Stimulated activated CD8-positive, alpha-beta memory T cell treated with anti-CD3 and anti-CD28 coated beads, Interleukin-15, amount 100 ng/mL, for 1 hour (primary cell): ENCODE results near the gene TMEM201.

ENCODE experiments used
- DNase-seq: peaks from one replicate; pipeline ENCODE4 v3.0.0-alpha.2; 2020; ENCODE audit warnings: low read depth

The TMEM201 gene

DNA sequence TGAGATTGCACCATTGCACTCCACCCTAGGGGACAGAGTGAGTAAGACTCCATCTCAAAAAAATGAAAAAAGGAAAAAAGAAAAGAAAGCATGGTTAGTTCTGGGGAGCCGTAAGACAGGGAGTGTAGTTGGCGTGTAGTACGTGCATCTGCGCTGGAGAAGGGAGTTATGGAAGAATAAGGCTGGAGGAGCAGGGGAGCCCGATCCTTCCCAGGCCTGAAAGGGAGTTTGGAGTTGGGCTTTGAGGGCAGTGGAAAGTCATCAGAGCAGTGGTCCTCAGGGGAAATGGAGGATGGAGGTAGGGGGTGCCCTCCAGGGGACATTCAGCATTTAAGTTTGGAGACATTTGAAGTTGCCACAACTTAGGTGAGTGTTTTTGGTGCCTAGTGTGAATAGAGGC lies 11.3 kb upstream of the TMEM201 start:
- no peak for DNase-seq

DNA sequence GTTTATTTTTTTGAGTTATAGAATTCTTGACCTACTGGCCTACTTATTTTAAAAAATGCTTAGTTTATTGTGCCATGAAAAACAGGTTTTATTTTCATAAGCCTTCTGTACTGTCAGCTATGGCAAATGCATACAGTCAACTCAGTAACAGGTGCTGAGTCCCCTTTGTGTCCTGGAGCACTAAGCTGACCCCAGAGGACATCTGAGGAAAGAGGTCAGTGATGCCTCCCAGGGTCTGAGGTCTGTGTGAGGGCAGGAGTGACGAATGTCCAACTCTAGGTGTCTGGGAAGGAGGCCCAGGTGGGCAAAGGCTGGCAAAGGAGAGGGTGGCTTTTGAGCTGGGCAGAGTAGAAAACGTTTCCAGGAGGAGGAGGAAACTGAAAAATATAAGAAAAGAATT lies 7.8 kb upstream of the TMEM201 start:
- DNase-seq = no peak

DNA sequence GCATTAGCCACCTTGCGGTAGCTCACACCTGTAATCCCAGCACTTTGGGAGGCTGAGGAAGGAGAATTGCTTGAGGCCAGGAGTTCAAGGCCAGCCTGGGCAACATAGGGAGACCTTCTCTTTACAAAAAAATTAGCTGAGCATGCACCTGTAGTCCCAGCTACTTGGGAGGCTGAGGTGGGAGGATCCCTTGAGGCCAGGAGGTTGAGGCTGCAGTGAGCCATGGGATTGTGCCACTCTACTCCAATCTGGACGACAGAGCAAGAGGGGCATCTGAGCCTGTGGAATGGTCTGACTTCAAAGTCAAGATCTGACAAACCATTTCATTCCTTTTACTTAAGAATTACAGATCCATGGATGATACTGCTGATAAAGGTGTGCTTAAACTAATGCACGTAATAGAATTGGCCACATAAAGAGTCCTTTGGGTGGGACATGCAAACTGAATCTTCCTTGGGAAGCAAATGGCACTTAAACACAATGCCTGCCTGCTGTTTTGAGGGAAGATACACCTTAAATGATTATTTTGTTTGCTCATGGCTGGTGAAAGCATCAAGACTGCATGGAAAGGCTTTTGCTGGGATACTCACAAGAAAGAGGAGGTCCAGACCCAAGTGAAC lies 2.5 kb upstream of the TMEM201 start:
- DNase-seq = no peak

DNA sequence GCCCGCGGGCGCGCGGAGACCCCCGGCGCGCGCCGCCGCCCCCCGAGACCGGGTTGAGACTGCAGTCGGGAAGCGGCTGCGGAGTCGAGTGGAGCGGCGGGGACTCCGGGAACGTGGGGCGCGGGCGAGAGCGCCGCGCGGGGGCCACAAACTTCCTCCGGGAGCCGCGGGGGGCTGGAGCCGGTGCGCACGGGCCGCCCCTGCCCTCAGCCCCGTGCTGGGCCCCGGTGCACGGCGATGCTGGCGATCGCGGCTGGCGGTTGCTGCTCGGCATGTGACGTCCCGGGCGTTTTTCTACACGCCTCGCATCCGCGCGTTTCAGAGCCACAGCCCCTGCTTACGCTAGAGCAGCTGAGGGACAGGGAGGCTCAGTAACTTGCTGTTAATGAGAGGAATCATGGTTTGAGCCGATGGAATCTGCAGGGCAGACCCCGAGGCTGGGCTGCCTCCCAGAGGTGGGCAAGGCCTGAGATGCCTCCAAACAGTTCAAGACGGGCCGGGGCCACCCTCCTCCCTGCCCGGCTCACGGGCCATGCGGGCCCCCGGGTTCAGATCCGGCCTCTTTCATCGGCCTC lies 520 bp downstream of the TMEM201 start:
- DNase-seq = no peak

DNA sequence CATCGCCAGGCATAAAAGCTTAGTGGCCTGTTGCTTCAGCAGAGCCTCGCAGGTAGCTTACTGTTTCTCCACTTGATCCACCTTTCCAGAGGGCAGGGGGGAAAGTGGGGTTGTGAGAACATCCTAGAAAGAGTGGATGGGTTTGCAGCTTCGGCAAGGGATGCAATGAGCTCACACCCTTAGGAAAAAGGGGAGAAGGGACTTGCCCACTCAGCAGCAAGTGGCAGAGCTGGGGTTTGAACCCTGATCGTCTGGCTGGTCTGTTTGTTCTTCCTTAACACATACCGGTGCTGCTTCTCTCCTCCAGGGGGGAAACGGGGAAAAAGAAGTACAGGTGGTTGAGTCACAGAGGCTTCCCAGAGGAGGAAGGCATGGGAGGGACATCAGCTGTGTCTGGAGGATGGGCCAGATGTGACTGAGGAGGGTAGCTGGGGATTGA lies 1.0 kb downstream of the TMEM201 start:
- no peak for DNase-seq

DNA sequence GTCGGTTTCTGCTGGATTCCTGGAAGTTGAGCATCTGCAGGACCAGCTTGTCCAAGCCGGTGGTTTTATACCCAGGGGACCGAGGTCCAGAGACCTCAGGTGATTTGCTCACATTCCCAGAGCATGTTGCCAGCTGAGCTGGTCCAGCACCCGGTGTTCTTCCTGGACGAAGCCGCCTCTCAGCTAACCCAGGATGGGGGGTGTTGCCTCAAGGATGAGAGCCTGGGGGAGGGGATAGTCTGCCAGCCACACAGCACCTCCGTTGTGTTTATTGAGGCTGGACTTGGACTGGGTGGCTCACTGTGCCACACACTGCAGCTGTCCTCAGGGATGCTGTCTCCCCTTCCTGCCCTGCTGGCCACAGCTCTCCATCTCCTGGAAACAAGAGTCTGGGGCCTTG lies 1.5 kb downstream of the TMEM201 start:
- DNase-seq = no peak

DNA sequence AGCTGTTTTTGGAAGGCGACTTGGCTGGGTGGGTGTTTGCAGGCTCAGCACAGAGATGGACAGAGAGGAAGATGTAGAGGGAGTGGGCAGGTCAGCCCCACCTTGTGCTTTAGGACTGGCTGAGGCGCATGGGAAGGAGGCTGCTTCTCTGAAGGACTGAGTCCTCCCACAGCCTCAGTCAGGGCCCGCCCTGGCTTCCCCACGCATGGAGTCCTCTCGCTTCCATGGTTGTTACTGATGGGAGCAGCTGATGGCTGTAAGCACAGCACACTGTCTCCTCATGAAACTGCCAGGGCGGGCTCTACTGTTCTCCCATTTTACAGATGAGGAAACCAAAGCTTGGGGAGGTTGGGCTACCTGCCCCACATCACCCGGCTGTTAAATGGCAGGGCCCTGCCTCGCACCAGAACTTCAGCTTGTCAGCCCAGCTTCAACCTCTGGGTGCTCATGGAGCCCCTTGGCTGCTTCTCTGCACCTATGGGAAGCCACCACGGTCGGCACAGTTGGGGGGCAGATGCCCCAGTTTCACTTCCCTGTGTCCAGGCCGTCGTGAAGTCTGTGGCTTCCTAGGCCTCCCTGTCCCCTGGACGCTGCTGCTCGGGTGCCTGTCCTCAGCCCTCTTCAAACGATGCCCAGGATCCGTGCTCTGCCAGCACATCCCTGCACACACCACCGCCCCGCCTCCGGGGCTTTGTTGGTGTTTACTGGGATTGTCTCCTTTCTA lies 2.4 kb downstream of the TMEM201 start:
- no peak for DNase-seq

DNA sequence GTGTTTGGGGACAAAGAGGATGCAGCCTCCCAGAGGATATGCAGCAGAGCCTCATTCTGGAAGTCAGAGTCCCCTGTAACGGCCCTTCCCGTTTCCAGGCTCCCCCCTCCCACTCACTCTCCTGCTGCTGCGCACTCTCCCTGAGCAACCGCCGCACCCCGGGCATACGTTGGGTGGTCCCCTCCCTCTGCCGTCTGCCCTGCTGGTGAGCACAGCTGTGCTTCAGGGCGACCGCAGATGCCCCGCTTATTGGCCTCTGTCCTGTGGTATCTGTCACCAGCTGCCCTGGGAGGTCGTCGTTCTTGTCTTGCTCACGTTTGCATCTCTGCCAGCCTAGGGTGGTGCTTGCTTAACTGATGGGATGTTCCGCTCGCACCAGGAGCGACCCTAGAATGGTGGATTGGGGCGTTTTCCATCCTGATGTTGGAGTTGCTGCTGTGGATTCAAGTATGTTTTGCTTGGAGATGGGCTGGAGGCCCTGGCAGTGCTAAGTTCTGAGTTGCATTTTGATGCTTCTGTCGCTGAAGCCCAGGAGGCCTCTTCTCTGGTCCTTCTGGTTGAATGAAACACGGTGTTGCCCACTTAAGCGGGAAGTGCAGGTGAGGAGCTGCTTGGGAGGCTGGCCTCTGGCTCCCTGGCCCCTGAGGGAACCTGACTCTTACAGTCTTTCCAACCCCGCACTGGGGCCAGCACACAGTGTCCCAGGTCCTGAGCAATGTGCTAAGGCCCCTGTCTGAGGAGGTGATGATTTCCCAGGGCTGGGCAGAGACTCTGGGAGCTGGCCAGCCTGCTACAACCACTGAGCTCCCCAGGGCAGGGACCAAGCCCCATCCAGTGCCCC lies 3.2 kb downstream of the TMEM201 start:
- DNase-seq = no peak

DNA sequence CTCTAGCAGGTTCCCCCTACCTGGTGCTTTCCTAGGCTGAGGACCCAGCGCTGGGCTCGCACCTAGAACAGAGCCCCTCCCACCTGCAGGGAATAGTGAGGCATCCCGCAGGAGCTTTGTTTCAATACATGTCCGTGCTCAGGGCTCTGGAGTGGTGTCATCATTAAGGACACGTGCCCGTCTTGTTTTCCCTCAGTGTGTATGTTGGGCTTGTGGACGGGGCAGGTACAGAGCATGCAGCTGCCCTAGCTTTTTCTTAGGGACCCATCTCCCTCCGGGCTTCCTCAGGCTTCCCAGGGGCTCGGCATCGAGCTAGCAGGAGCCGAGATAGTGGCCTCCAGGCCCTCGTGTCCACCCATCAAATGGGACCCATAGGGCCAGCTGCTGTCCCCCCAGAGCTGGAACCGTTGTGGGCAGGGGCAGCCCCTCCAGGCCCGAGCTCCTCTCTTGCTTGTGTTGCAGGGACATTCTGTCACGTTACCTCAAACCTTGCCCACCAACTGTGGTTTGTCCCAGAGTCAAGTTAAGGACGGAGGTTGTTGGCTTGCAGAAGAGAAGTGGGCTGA lies 3.9 kb downstream of the TMEM201 start:
- DNase-seq = no peak

DNA sequence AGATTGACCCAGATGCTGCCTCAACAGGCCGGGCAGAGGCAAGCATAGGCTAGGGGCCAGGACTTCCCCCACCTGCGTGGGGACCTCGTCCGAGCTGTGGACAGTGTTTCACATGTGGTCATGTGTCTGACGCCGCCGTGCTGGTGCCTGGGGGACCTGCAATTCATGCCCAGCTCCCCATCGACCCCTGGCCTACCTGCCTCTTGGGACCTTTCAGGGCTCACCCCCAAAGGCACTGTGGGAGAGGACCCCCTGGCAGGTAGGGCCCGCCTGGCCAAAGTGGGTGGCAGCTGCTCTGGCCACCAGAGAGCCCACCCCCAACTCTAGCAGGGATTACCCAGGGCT lies 4.4 kb downstream of the TMEM201 start:
- no peak for DNase-seq

DNA sequence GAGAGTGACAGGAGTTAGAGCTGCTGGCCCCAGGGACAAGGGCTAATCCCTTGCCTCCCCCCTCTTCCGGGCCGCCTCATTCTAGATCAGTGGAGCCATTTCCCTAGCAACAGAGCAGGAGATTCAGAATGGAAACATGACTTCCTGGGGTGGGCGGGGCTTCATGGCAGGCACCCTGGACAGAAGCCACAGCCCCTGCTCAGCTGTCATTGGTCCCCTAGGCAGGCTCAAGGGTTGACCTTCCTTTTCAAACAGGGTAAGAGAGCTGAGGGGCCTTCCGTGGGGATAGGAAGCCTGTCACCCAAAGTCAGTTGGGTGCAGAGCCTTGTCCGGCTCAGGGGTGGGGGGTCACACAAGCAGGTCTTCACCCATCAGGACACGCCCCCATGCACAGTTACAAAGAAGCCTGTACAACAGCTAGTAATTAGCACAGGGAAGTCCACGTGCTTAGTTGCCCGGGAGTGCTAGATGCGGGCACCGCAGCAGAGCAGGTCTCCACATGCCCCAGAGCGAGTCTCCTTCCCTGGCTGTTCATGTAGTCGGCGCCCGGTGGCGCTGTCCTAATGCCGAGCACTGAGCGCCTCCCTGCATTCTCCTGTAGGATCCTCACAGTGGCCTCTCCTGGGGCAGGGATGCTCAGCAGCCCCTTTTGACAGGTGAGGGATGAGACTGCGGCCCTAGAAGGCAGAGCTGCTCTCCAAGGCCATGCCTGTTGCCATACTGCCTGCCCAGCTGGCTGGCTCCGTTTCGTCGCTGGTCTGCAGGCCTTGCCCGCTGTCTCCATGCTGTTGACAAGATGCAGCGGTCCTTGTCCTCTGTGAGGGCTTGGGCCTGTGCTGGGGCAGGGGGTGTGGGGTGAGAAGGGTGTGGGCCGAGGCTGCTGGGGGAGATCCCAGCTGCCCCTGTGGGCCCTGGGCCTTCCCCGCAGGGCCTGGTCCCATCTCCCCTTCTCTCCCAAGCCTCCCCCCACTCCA lies 5.1 kb downstream of the TMEM201 start:
- DNase-seq = no peak

DNA sequence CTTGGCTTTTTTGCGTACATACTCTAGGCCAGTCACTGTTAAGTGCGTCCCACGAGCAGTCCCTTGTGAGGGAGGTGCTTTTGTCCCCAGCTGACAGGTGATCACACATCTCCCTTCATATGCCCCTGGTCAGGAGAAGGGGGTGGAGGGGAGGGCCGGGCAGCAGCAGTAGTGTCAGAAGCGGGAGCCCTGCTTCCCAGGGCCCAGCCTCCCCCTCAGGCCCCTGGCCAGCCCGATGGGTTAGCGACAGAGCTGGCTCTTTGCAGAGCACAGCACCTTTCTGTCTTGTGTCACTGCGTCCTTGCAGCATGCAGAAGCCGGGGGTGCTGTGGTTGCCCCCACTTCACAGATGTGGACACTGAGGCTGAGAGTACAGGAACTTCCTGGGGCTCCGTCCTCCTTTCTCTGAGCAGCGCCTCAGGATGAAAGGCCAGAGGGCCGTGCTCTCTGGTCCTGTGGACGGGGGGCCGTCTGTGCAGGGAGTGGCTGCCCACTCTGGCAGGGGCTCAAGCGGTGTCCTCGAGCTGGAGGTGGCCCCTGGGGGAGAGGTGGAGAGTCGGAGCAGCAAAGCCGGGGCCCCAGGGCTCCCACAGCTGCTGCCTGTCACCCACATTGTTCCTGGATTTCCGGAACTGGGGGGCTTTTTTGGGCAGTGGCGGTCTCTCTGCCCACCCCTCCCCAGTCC lies 5.9 kb downstream of the TMEM201 start:
- DNase-seq = no peak

DNA sequence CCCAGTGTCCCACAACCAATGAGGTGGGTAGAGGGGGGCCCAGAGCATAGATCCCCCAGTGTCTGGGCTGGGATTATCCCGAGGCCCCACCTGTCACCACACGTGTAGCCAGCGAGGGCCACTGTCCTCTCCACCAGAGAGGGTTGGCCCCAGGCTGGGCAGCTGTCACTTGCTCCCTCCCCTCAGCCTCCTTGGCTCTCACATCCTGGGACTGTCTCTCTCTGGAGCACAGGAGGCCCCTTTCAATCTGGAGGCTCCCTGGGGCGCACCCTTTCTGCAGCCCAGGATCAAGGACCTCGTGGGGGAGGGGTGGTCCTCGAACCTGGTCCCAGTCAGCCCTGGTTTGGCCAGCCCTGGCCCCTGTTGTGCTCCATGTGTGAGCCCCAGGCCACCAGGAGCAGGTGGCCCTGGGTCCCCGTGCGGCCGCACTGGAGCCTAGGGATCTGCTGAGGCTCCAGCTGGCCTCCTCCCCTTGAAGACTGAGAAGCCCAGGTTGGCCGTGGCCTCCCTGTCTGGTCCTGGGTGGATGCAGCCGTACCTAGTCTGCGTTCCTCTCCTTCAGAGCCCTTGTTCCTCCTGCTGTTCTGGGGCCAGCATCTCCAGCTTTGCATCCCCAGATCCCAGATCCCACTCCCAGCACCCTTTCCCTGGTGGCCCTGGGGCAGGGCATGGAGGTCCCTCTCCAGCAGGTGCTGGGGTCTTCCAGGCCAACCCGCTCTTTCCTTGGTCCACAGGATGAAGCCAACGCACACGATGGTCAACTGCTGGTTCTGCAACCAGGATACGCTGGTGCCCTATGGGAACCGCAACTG lies 6.7 kb downstream of the TMEM201 start:
- DNase-seq = no peak

DNA sequence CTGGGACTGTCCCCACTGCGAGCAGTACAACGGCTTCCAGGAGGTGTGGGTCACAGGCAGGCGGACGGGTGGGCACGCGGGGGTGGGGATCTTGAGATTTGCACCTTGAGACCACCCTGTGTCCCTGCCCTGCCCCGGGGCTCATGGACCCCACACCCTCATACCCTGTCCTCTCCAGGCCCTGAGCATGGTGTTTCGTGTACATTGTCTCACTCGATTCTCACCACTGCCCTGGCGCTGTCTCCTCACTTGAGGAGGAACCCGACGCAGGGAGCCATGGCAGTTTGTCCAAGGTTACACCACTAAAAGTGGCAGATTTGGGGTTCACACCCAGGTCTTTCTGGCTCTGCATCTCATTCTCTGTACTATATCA lies 7.2 kb downstream of the TMEM201 start:
- no peak for DNase-seq

DNA sequence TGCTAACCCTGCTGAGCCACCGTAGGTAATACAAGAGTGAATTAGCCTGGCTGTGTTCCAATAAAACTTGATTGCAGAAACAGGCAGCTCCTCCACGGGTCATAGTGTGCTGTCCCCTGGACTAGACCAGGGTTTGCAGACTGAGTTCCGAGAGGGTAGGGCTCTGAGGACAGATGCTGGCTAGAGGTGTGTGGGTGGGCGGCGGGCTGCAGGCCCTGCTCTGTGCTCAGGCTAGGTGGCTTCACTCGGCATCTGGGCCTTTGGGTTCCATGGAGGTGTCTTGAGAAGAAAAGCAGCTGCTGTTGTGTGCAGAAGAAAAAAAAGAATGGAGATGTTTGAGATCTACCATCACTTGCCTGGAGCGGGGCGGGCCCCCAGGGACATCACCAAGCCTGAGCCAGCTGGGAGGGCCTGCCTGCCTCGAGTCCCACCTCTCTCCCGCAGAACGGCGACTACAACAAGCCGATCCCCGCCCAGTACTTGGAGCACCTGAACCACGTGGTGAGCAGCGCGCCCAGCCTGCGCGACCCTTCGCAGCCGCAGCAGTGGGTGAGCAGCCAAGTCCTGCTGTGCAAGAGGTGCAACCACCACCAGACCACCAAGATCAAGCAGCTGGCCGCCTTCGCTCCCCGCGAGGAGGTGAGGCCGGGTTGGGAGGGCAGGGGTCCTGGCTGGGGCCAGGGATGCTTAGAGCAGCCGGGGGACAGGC lies 7.9 kb downstream of the TMEM201 start:
- no peak for DNase-seq

DNA sequence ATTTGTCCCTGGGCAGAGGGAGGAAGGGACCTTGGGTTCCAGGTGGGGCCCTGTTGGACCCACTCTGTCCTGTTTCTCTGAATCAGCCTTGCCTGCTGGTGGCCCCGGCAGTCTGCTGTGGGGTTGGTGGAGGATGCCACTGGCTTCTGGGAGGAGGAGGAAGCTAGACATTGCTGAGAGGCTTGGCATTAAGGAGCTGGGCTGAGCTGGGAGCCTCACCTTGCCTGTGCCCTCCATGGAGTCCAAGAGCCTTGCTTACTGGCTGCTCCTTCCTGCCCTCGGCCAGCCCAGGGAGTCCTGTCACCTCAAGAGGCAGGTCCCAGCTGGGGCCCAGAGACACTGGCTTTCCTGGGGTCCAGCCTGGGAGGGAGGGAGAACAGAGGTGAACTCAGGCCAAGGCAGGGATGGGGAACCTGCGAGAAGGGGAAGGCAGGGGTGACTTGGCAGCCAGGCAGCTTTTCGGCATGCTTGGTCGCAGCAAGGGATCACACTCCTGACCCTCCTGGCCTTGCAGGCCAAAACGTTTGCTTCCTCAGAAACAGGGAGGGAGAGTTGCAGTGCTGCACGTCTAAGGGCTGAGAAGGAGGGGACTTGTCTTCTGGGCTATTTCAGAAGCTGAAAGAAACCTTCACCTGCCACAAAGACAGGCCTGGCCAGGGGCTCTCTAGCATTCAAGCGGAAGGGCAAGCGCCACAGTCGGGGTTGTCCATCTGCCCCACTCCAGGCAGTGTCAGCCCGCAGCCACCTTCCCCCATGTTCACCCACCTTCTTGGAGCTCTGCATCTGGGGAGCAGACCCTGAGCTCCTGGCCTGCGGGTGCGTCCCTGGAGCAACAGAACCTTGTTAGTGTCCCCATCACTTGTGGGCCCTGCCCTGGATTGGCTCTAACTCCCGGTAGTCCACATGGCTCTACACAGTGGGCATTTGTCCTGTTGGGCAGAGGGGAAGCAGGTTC lies 8.9 kb downstream of the TMEM201 start:
- DNase-seq = no peak

DNA sequence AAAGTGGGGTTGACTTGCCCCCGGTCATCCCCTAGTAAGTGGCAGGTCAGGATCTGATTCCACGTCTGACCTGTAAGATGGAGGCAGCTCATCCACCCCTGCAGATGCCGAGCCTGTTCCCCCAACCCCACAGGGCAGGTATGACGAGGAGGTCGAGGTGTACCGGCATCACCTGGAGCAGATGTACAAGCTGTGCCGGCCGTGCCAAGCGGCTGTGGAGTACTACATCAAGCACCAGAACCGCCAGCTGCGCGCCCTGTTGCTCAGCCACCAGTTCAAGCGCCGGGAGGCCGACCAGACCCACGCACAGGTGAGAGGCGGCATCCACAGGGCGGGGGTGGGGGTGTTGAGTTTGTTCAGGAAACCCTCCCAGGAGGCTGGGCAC lies 9.6 kb downstream of the TMEM201 start:
- no peak for DNase-seq

DNA sequence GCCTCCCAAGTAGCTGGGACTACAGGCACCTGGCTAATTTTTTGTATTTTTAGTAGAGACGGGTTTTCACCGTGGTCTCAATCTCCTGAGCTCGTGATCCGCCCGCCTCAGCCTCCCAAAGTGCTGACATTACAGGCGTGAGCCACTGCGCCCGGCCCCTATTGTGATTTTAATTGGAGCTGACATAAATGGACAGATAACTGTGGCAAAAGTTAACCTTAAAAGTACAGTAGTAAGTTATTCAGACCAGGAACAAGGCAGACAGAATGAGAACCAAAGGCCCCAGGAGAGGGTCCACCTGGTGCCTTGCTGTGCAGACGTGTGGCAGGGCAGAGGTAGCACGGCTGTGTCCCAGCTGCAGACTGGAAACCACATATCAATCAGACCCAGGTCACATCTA lies 11.0 kb downstream of the TMEM201 start:
- DNase-seq = no peak
